IMR-90 (cell line): ENCODE measurements around the gene CDK6. TPM values are rescaled to one million over a fixed set of nuclear protein-coding genes. Genes with fewer than 3 reads are reported as not detected.
A peak's percentile ranks its signal among the peaks of the same experiment; 100 is the strongest.

Source experiments
- ATAC-seq: fragments of 200-7000 bp; cut with Tn5 transposase; 2 replicates; pipeline ENCODE4 v1.9.1; 2020; ENCODE audit warnings: low read depth, mild to moderate bottlenecking, moderate library complexity
- BruUV-seq: library from RNA; stranded (reverse); fragments of 400-500 nt; replicated peaks from 2 replicates; lab custom pipeline; 2021; lab: Mats Ljungman, UMichigan
- CTCF ChIA-PET: fragments of 300-600 bp; formaldehyde crosslinking; extraction: SDS; loops from one replicate; lab custom pipeline; 2021; ENCODE audit warnings: antibody characterized with exemption; lab: Yijun Ruan, JAX
- POLR2A ChIA-PET: fragments of 300-600 bp; sonication (Branson Sonifier 250); formaldehyde crosslinking; loops from one replicate; lab custom pipeline; 2022; ENCODE audit warnings: antibody characterized with exemption; ENCODE audit not compliant: unreplicated experiment; lab: Charles Lee
- DNase-seq: peaks from one replicate; pipeline ENCODE4 v3.0.0; 2013
- H2AFZ ChIP-seq: replicated peaks from 2 replicates; pipeline ENCODE3; 2013; ENCODE audit warnings: low read length, mild to moderate bottlenecking; ENCODE audit not compliant: poor library complexity
- H2AK5ac ChIP-seq: 2 replicates; pipeline ENCODE4 v1.6.1; 2013; ENCODE audit warnings: low read depth, low read length, inconsistent platforms
- H2AK9ac ChIP-seq: replicated peaks from 2 replicates; pipeline ENCODE3; 2013; ENCODE audit warnings: mild to moderate bottlenecking, low read depth, low read length, moderate library complexity; ENCODE audit not compliant: poor library complexity
- H2BK120ac ChIP-seq: 2 replicates; pipeline ENCODE4 v1.6.1; 2013; ENCODE audit warnings: low read depth, low read length, inconsistent platforms
- H2BK15ac ChIP-seq: 3 replicates; pipeline ENCODE4 v1.6.1; 2013; ENCODE audit warnings: low read depth, low read length, inconsistent platforms
- H2BK20ac ChIP-seq: 2 replicates; pipeline ENCODE4 v1.6.1; 2013; ENCODE audit warnings: low read depth, mild to moderate bottlenecking, inconsistent platforms, low read length, moderate library complexity
- H2BK5ac ChIP-seq: 2 replicates; pipeline ENCODE4 v1.6.1; 2013; ENCODE audit warnings: mild to moderate bottlenecking, low read depth, low read length, inconsistent platforms; ENCODE audit not compliant: poor library complexity, severe bottlenecking
- H3K14ac ChIP-seq: replicated peaks from 2 replicates; pipeline ENCODE4 v1.6.1; 2013; ENCODE audit warnings: low read depth, low read length, inconsistent platforms
- H3K18ac ChIP-seq: 2 replicates; pipeline ENCODE4 v1.6.1; 2013; ENCODE audit warnings: low read depth, low read length, control low read depth
- H3K23ac ChIP-seq: 2 replicates; pipeline ENCODE4 v1.6.1; 2013; ENCODE audit warnings: low read depth, low read length, inconsistent platforms
- H3K27ac ChIP-seq: 2 replicates; pipeline ENCODE4 v1.5.1; 2013; ENCODE audit warnings: mild to moderate bottlenecking, control low read depth, low read length; ENCODE audit not compliant: insufficient read depth
- H3K27me3 ChIP-seq: 2 replicates; pipeline ENCODE4 v1.6.1; 2013; ENCODE audit warnings: low read length; ENCODE audit not compliant: control insufficient read depth, insufficient read depth
- H3K36me3 ChIP-seq: 2 replicates; pipeline ENCODE4 v1.6.1; 2013; ENCODE audit warnings: low read length, mixed read lengths; ENCODE audit not compliant: control insufficient read depth, insufficient read depth
- H3K4ac ChIP-seq: 2 replicates; pipeline ENCODE4 v1.6.1; 2013; ENCODE audit warnings: low read depth, low read length, inconsistent platforms
- H3K4me1 ChIP-seq: 2 replicates; pipeline ENCODE4 v1.6.1; 2013; ENCODE audit warnings: low read length, mixed read lengths; ENCODE audit not compliant: control insufficient read depth, insufficient read depth
- H3K4me2 ChIP-seq: 2 replicates; pipeline ENCODE4 v1.6.1; 2013; ENCODE audit warnings: low read depth, mild to moderate bottlenecking, control low read depth, low read length, moderate library complexity
- H3K4me3 ChIP-seq: 2 replicates; pipeline ENCODE4 v1.5.1; 2013; ENCODE audit warnings: low read depth, mild to moderate bottlenecking, control low read depth, low read length, moderate library complexity; ENCODE audit not compliant: insufficient read depth
- H3K56ac ChIP-seq: 2 replicates; pipeline ENCODE4 v1.6.1; 2013; ENCODE audit warnings: low read length, inconsistent platforms; ENCODE audit not compliant: insufficient read depth; ENCODE audit errors: extremely low read depth
- H3K79me1 ChIP-seq, 2 experiments: 2 replicates each; pipeline ENCODE4 v1.6.1; 2013; ENCODE audit warnings: low read length in 2 of 2, inconsistent platforms in 1 of 2, low read depth in 1 of 2
- H3K9ac ChIP-seq: 2 replicates; pipeline ENCODE4 v1.6.1; 2013; ENCODE audit warnings: low read depth, low read length, control low read depth
- H3K9me1 ChIP-seq: 2 replicates; pipeline ENCODE4 v1.6.1; 2013; ENCODE audit warnings: low read length, inconsistent platforms; ENCODE audit not compliant: insufficient read depth
- H3K9me3 ChIP-seq: 2 replicates; pipeline ENCODE4 v1.6.1; 2013; ENCODE audit warnings: low read length; ENCODE audit not compliant: control insufficient read depth, insufficient read depth
- H4K20me1 ChIP-seq: 2 replicates; pipeline ENCODE4 v1.6.1; 2013; ENCODE audit warnings: low read length, inconsistent platforms; ENCODE audit not compliant: insufficient read depth
- H4K5ac ChIP-seq: 2 replicates; pipeline ENCODE4 v1.6.1; 2013; ENCODE audit warnings: mild to moderate bottlenecking, low read depth, low read length, control low read depth
- H4K8ac ChIP-seq, 2 experiments: 2 replicates each; pipeline ENCODE4 v1.6.1; 2013; ENCODE audit warnings: low read depth in 2 of 2, low read length in 2 of 2, control low read depth in 1 of 2, inconsistent platforms in 1 of 2
- H4K91ac ChIP-seq: 2 replicates; pipeline ENCODE4 v1.6.1; 2013; ENCODE audit warnings: low read depth, low read length, inconsistent platforms; ENCODE audit not compliant: insufficient read depth
- BHLHE40 ChIP-seq: fragments of 150-350 bp; IDR thresholded peaks from 2 replicates; pipeline ENCODE4 v1.6.1; 2016; ENCODE audit warnings: mild to moderate bottlenecking, low read depth, low read length
- CEBPB ChIP-seq: IDR thresholded peaks from 2 replicates; pipeline ENCODE4 v1.6.1; 2012; ENCODE audit warnings: low read depth, low read length, improper control_type of control experiment
- CHD1 ChIP-seq: IDR thresholded peaks from 2 replicates; pipeline ENCODE4 v1.6.1; 2012; ENCODE audit warnings: low read depth, low read length, improper control_type of control experiment
- CTCF ChIP-seq: conservative IDR thresholded peaks from 2 replicates; pipeline ENCODE4 v1.5.1; 2012; ENCODE audit warnings: mild to moderate bottlenecking, low read depth, low read length, improper control_type of control experiment
- FOS ChIP-seq: fragments of 150-350 bp; IDR thresholded peaks from 2 replicates; pipeline ENCODE4 v1.6.1; 2016; ENCODE audit warnings: low read depth, low read length
- MAFK ChIP-seq: IDR thresholded peaks from 2 replicates; pipeline ENCODE4 v1.6.1; 2012; ENCODE audit warnings: low read depth, low read length, improper control_type of control experiment
- MAZ ChIP-seq: IDR thresholded peaks from 2 replicates; pipeline ENCODE4 v1.6.1; 2012; ENCODE audit warnings: low read depth, mild to moderate bottlenecking, low read length, improper control_type of control experiment, moderate library complexity, borderline replicate concordance
- MXI1 ChIP-seq: IDR thresholded peaks from 2 replicates; pipeline ENCODE4 v1.6.1; 2012; ENCODE audit warnings: low read depth, mild to moderate bottlenecking, low read length, moderate library complexity, borderline replicate concordance
- NFE2L2 ChIP-seq: fragments of 150-350 bp; IDR thresholded peaks from 2 replicates; pipeline ENCODE4 v1.6.1; 2016; ENCODE audit warnings: low read depth, mild to moderate bottlenecking, low read length
- POLR2A ChIP-seq: IDR thresholded peaks from 2 replicates; pipeline ENCODE4 v1.6.1; 2012; ENCODE audit warnings: mild to moderate bottlenecking, low read depth, low read length
- RAD21 ChIP-seq: IDR thresholded peaks from 2 replicates; pipeline ENCODE4 v1.6.1; 2012; ENCODE audit warnings: low read length, improper control_type of control experiment
- RCOR1 ChIP-seq: IDR thresholded peaks from 2 replicates; pipeline ENCODE4 v1.6.1; 2012; ENCODE audit warnings: mild to moderate bottlenecking, low read length, improper control_type of control experiment; ENCODE audit not compliant: insufficient replicate concordance
- RFX5 ChIP-seq: IDR thresholded peaks from 2 replicates; pipeline ENCODE4 v1.8.0; 2012; ENCODE audit warnings: low read depth, mild to moderate bottlenecking, low read length, moderate library complexity
- SMC3 ChIP-seq: fragments of 150-350 bp; IDR thresholded peaks from 2 replicates; pipeline ENCODE4 v1.6.1; 2016; ENCODE audit warnings: low read depth, mild to moderate bottlenecking, antibody characterized with exemption, low read length, moderate library complexity
- WGBS, 2 experiments: methylation state at CpG; one replicate each; pipeline versions ENCODE4 v1.1.5 to v1.1.7; 2013; ENCODE audit warnings: missing lambda C conversion rate in 2 of 2; ENCODE audit not compliant: insufficient read length in 1 of 2; ENCODE audit errors: extremely low coverage in 2 of 2; 5-methylcytosine and 5-hydroxymethylcytosine counted together
- dilution Hi-C: fragments of 300-500 bp; cut with HindIII; formaldehyde crosslinking; loops from one replicate; pipeline ENCODE4 v1.14.3; 2018; ENCODE audit warnings: low sequenced_read_pairs; ENCODE audit not compliant: unreplicated experiment
- in situ Hi-C: fragments of 300-500 bp; cut with MboI; formaldehyde crosslinking; loops from 3 replicates; pipeline ENCODE4 v1.14.3; 2019; ENCODE audit warnings: low sequenced_read_pairs, inconsistent platforms, mixed read lengths
- intact Hi-C: fragments of 100-400 bp; cut with micrococcal nuclease; formaldehyde crosslinking; loops from 2 replicates; pipeline ENCODE4 v1.10.0; 2022
- polyA plus RNA-seq, 3 experiments: library from polyadenylated mRNA; depleted of rRNA; stranded (reverse); fragments of >200 nt; gene quantifications; 2 replicates each; pipeline ENCODE4 v1.2.3, GENCODE V29; 2012; ENCODE audit warnings: low replicate concordance in 1 of 3
- total RNA-seq: library from RNA; depleted of rRNA; stranded (reverse); fragments of >200 nt; gene quantifications from 2 replicates; pipeline ENCODE4 v1.2.3, GENCODE V29; 2012
- TF ChIP-seq, protein P1 (sequence below): fragments of 150-350 bp; IDR thresholded peaks from 2 replicates; pipeline ENCODE4 v1.6.1; 2017; ENCODE audit warnings: mild to moderate bottlenecking, antibody characterized with exemption, low read length, low read depth
- TF ChIP-seq, protein P2 (sequence below): fragments of 150-350 bp; IDR thresholded peaks from 2 replicates; pipeline ENCODE4 v1.6.1; 2016; ENCODE audit warnings: low read depth, mild to moderate bottlenecking, low read length, moderate library complexity, borderline replicate concordance

CDK6 gene
- total and polyA plus RNA-seq, 2 of the 4 experiments (the other 2 are of a cell fraction), result 21.5 to 195 TPM

DNA sequence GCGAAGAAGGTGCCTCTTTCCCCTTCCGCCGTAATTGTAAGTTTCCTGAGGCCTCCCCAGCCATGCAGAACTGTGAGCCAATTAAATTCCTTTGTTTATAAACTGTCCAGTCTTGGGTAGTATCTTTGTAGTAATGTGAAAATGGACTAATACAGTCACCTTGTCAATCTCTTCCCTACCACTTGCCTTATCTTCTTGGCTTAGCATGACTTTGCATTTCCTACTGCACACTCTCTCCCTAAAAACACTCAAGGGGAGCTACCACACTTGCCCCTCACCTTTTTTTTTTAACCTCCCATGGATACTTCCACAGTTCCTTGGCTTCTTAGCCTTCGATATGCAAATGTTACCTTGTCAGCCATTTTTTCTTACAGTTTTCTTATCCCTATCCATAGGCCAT lies 7.4 kb upstream of the CDK6 start:
- H3K27me3 ChIP-seq, result no peaks in the 10 kb centered on the region
- H3K18ac ChIP-seq, result no peak overlapping the region
- no peak overlapping the region for H2BK5ac ChIP-seq
- H4K20me1 ChIP-seq, result no peaks in the 10 kb centered on the region
- peak overlapping the region; percentile 84; the same call in 1 of the 2 replicates for H4K91ac ChIP-seq
- peak overlapping the region; percentile 73; the same call in 1 of the 2 replicates for H2BK20ac ChIP-seq
- no peak overlapping the region for H2AK9ac ChIP-seq
- no peaks in the 10 kb centered on the region for H3K9me3 ChIP-seq
- peak overlapping the region; percentile 83 for H2BK120ac ChIP-seq
- no peaks in the 10 kb centered on the region for H3K36me3 ChIP-seq
- no peak overlapping the region for H3K4me3 ChIP-seq
- DNase-seq, result no peak
- no peak for TF ChIP-seq FOS
- TF ChIP-seq POLR2A, result no peak
- no peak for TF ChIP-seq RCOR1
- TF ChIP-seq CEBPB, result no peak
- no peak for TF ChIP-seq CHD1
- no peak for TF ChIP-seq SMC3
- no peak for TF ChIP-seq RAD21
- no peak for TF ChIP-seq MAFK
- TF ChIP-seq BHLHE40, result no peak
- no peak for TF ChIP-seq MAZ
- no peak for TF ChIP-seq MXI1
- no peak for TF ChIP-seq NFE2L2
- TF ChIP-seq, protein P1, sequence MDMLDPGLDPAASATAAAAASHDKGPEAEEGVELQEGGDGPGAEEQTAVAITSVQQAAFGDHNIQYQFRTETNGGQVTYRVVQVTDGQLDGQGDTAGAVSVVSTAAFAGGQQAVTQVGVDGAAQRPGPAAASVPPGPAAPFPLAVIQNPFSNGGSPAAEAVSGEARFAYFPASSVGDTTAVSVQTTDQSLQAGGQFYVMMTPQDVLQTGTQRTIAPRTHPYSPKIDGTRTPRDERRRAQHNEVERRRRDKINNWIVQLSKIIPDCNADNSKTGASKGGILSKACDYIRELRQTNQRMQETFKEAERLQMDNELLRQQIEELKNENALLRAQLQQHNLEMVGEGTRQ, result no peak
- TF ChIP-seq, protein P2, sequence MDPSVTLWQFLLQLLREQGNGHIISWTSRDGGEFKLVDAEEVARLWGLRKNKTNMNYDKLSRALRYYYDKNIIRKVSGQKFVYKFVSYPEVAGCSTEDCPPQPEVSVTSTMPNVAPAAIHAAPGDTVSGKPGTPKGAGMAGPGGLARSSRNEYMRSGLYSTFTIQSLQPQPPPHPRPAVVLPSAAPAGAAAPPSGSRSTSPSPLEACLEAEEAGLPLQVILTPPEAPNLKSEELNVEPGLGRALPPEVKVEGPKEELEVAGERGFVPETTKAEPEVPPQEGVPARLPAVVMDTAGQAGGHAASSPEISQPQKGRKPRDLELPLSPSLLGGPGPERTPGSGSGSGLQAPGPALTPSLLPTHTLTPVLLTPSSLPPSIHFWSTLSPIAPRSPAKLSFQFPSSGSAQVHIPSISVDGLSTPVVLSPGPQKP, result no peak
- TF ChIP-seq CTCF, result no peak
- TF ChIP-seq RFX5, result no peak
- no peak overlapping the region for H3K23ac ChIP-seq
- no peak overlapping the region for H3K27ac ChIP-seq
- H3K56ac ChIP-seq, result no peak overlapping the region
- H2AK5ac ChIP-seq, result peak overlapping the region; percentile 64
- H4K5ac ChIP-seq, result peak overlapping the region; percentile 70; the same call in 1 of the 2 replicates
- dilution Hi-C loops (no loop called here), intact Hi-C loops (no loop called here), in situ Hi-C loops (no loop called here)
- POLR2A ChIA-PET, result no interaction called here
- no peak for ATAC-seq
- H3K9ac ChIP-seq, result no peak overlapping the region
- H3K4ac ChIP-seq, result peak overlapping the region; percentile 92
- H2AFZ ChIP-seq, result no peak overlapping the region
- no peak overlapping the region; the same call in 1 of the 2 replicates for H3K14ac ChIP-seq
- no peaks in the 10 kb centered on the region for H3K79me1 ChIP-seq
- BruUV-seq, result no TSS peak
- H2BK15ac ChIP-seq, result no peak overlapping the region
- no peak overlapping the region for H3K4me2 ChIP-seq
- 100% methylated on average over 1 of the region's 4 CpGs; no CpG with 5 or more reads in 1 of the 2 experiments for WGBS, 2 experiments
- CTCF ChIA-PET, result no interaction called here
- H3K9me1 ChIP-seq, result peaks cover 3% of the 10 kb centered on the region; the same call in 1 of the 2 replicates
- peaks cover 7% of the 10 kb centered on the region; the same call in 1 of the 2 replicates for H3K4me1 ChIP-seq
- H4K8ac ChIP-seq, result no peak overlapping the region
